Astrocyte (in vitro differentiated cells and primary cell): ENCODE measurements around the gene RABGGTA. TPM values are rescaled to one million over a fixed set of nuclear protein-coding genes. Genes with fewer than 3 reads are reported as not detected.

Source experiments
- DNase-seq: peaks from one replicate; pipeline ENCODE4 v3.0.0-alpha.2; 2010; ENCODE audit warnings: low read depth
- FAIRE-seq: peaks from 2 replicates; lab custom pipeline; 2011; peaks lifted over from hg19 to GRCh38; lab: Jason Lieb, UNC
- H2AFZ ChIP-seq: 2 replicates; pipeline ENCODE4 v1.6.0; 2012; ENCODE audit warnings: low read depth, low read length, inconsistent platforms
- H3K27ac ChIP-seq: 2 replicates; pipeline ENCODE4 v1.5.1; 2011; ENCODE audit warnings: low read depth, low read length, inconsistent platforms
- H3K27me3 ChIP-seq: 2 replicates; pipeline ENCODE4 v1.6.0; 2011; ENCODE audit warnings: low read length, inconsistent platforms; ENCODE audit not compliant: insufficient read depth
- H3K36me3 ChIP-seq: 2 replicates; pipeline ENCODE4 v1.5.1; 2011; ENCODE audit warnings: low read length, inconsistent platforms; ENCODE audit not compliant: insufficient read depth
- H3K4me1 ChIP-seq: 2 replicates; pipeline ENCODE4 v1.5.1; 2011; ENCODE audit warnings: low read length, inconsistent platforms; ENCODE audit not compliant: insufficient read depth
- H3K4me2 ChIP-seq: 2 replicates; pipeline ENCODE4 v1.6.0; 2012; ENCODE audit warnings: low read length, inconsistent platforms
- H3K4me3 ChIP-seq: 2 replicates; pipeline ENCODE4 v1.5.1; 2011; ENCODE audit warnings: low read depth, mild to moderate bottlenecking, low read length, inconsistent platforms; ENCODE audit not compliant: insufficient read depth
- H3K79me2 ChIP-seq: 2 replicates; pipeline ENCODE4 v1.6.0; 2012; ENCODE audit warnings: mild to moderate bottlenecking, low read length, inconsistent platforms; ENCODE audit not compliant: insufficient read depth
- H3K9ac ChIP-seq: 2 replicates; pipeline ENCODE4 v1.6.0; 2012; ENCODE audit warnings: mild to moderate bottlenecking, low read length, inconsistent platforms
- H3K9me3 ChIP-seq: 2 replicates; pipeline ENCODE4 v1.5.1; 2012; ENCODE audit warnings: low read depth, mild to moderate bottlenecking, low read length, inconsistent platforms; ENCODE audit not compliant: insufficient read depth
- H4K20me1 ChIP-seq: 2 replicates; pipeline ENCODE4 v1.6.0; 2012; ENCODE audit warnings: low read length, inconsistent platforms; ENCODE audit not compliant: insufficient read depth
- H3K27ac Mint-ChIP-seq: one replicate; pipeline ENCODE4 v1.8.0; 2021; ENCODE audit warnings: mild to moderate bottlenecking, mixed read lengths; ENCODE audit not compliant: unreplicated experiment
- H3K27me3 Mint-ChIP-seq: one replicate; pipeline ENCODE4 v1.8.0; 2021; ENCODE audit warnings: low read depth, mixed read lengths; ENCODE audit not compliant: unreplicated experiment
- H3K36me3 Mint-ChIP-seq: one replicate; pipeline ENCODE4 v1.8.0; 2021; ENCODE audit warnings: low read depth, mixed read lengths; ENCODE audit not compliant: unreplicated experiment
- H3K4me1 Mint-ChIP-seq: one replicate; pipeline ENCODE4 v1.8.0; 2021; ENCODE audit warnings: low read depth, mixed read lengths; ENCODE audit not compliant: unreplicated experiment
- H3K4me3 Mint-ChIP-seq: one replicate; pipeline ENCODE4 v1.8.0; 2021; ENCODE audit warnings: mild to moderate bottlenecking, moderate library complexity, mixed read lengths; ENCODE audit not compliant: unreplicated experiment
- H3K9me3 Mint-ChIP-seq: one replicate; pipeline ENCODE4 v1.8.0; 2021; ENCODE audit warnings: mild to moderate bottlenecking, mixed read lengths; ENCODE audit not compliant: unreplicated experiment
- EZH2 ChIP-seq: IDR thresholded peaks from 2 replicates; pipeline ENCODE4 v1.6.1; 2012; ENCODE audit warnings: mild to moderate bottlenecking, low read length, inconsistent platforms; ENCODE audit not compliant: insufficient read depth
- total RNA-seq: library from RNA; stranded (reverse); gene quantifications from 2 replicates; pipeline ENCODE4 v1.2.1, GENCODE V29; 2021
- TF ChIP-seq, protein P1 (sequence below): IDR thresholded peaks from 2 replicates; pipeline ENCODE4 v1.5.1; 2011; ENCODE audit warnings: low read depth, mild to moderate bottlenecking, inconsistent platforms, low read length, moderate library complexity; ENCODE audit not compliant: insufficient read depth

RABGGTA gene
- total RNA-seq, 1 donor from 2014 or later, result 27.3 TPM

DNA sequence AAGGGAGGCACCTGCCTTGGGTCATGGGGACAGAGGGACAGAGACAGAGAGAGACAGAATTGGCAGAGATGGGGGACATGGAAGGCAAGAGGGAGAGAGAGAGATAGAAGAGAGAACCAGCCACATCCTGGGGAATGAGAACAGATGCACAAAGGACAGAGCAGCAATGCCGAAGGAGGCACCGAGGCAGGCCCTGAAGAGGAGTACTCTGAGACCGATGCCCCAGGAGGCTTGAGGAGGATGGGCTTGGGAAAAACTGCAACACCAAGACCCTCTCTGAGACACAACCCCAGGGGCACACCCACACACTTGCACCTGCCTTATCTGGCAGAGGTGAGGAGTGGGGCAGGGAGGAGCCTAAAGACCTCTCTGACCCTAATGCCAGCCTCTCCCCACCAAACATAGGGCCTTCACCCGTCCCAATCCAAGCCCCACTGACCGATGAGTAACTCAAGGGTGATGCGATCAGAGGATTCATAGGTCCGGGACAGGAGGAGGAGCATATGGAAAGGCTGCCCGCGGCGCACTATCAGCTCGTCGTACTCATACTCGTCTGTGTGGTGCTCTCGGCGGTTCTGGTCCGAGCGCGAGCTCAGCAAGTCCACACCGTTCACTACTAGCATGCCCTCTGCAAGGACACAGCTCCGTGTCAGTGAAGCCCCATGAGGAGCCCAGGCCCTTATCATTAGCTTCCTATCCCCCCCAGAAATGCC, 10.0 kb downstream of the RABGGTA start:
- H3K4me2 ChIP-seq, result no peak overlapping the region
- no peaks in the 10 kb centered on the region for H4K20me1 ChIP-seq
- H3K9ac ChIP-seq, result no peak overlapping the region
- Mint-ChIP-seq H3K27me3 (peaks cover 8% of the 10 kb centered on the region), H3K9me3 (no peaks in the 10 kb centered on the region), H3K4me1 (peaks cover 5% of the 10 kb centered on the region), H3K4me3 (no peak overlapping the region), H3K27ac (no peak overlapping the region), H3K36me3 (peaks cover 24% of the 10 kb centered on the region)
- FAIRE-seq (no peak), DNase-seq (no peak)
- no peaks in the 10 kb centered on the region for H3K36me3 ChIP-seq
- H3K4me1 ChIP-seq, result peaks cover 3% of the 10 kb centered on the region
- no peak overlapping the region for H3K27ac ChIP-seq
- no peaks in the 10 kb centered on the region for H3K9me3 ChIP-seq
- no peaks in the 10 kb centered on the region for H3K27me3 ChIP-seq
- no peaks in the 10 kb centered on the region for H3K79me2 ChIP-seq
- TF ChIP-seq, protein P1, sequence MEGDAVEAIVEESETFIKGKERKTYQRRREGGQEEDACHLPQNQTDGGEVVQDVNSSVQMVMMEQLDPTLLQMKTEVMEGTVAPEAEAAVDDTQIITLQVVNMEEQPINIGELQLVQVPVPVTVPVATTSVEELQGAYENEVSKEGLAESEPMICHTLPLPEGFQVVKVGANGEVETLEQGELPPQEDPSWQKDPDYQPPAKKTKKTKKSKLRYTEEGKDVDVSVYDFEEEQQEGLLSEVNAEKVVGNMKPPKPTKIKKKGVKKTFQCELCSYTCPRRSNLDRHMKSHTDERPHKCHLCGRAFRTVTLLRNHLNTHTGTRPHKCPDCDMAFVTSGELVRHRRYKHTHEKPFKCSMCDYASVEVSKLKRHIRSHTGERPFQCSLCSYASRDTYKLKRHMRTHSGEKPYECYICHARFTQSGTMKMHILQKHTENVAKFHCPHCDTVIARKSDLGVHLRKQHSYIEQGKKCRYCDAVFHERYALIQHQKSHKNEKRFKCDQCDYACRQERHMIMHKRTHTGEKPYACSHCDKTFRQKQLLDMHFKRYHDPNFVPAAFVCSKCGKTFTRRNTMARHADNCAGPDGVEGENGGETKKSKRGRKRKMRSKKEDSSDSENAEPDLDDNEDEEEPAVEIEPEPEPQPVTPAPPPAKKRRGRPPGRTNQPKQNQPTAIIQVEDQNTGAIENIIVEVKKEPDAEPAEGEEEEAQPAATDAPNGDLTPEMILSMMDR, result no peak
- TF ChIP-seq EZH2, result no peak
- no peak overlapping the region for H2AFZ ChIP-seq
- H3K4me3 ChIP-seq, result no peak overlapping the region

DNA sequence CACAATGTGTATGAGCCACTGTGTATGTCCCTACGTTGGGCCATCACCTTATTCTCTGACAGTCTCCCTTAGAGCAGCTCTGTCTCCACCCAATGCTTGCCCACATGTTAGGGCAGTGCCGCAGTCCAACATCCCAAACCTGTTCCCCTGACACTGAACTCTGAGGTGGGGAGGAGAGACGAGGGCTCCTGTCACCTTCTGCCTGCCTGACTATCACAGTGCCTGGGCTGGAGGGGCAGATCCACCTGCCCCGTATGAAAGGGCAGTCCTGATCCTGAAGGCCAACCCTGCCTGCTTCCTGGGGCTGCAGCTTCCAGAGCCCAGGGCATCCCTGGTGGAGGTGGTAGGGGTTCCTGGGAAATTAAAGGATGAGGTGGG, 10.6 kb downstream of the RABGGTA start:
- TF ChIP-seq, protein P1, result no peak
- no peak for TF ChIP-seq EZH2
- H3K27ac Mint-ChIP-seq, result no peak overlapping the region
- Histone ChIP-seq H2AFZ (no peak overlapping the region), H3K27me3 (no peaks in the 10 kb centered on the region), H3K4me1 (peaks cover 3% of the 10 kb centered on the region), H4K20me1 (no peaks in the 10 kb centered on the region), H3K36me3 (no peaks in the 10 kb centered on the region), H3K79me2 (no peaks in the 10 kb centered on the region), H3K4me3 (no peak overlapping the region), H3K4me2 (no peak overlapping the region), H3K27ac (no peak overlapping the region), H3K9ac (no peak overlapping the region), H3K9me3 (no peaks in the 10 kb centered on the region)
- no peaks in the 10 kb centered on the region for H3K9me3 Mint-ChIP-seq
- peaks cover 5% of the 10 kb centered on the region for H3K4me1 Mint-ChIP-seq
- peaks cover 8% of the 10 kb centered on the region for H3K27me3 Mint-ChIP-seq
- H3K4me3 Mint-ChIP-seq, result no peak overlapping the region
- FAIRE-seq, result no peak
- peaks cover 18% of the 10 kb centered on the region for H3K36me3 Mint-ChIP-seq
- DNase-seq, result no peak
